NOMO-1 treated with DMSO at 0.1 percent for 48 hours (cell line): ENCODE data around the gene TIGD6.

Experiments
- DNase-seq: peaks from one replicate; lab custom pipeline; 2025; ENCODE audit not compliant: unreplicated experiment; lab: John Stamatoyannopoulos, UW

TIGD6 gene

GRCh38 chr5:150017226-150018005 is 17.0 kb upstream of the TIGD6 start:
- DNase-seq, result no peak

DNA sequence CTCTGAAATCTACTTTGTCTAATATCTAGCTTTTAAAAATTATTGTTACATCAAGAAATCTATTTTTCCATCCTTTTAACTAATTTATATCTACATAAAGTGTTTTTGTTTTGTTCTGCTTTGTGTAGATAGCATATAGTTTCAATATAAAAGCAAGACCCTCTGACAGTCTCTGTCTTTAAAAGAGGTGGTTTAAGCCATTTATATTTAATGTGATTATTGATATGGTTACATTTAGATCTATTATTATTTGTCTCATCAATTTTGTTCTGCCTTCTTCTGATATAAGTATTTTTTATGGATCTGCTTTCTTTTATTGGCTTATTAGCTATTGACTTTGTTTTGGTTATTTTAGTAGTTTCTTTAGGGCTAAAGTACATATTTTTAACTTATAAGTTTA is 16.1 kb upstream of the TIGD6 start:
- DNase-seq, result no peak

GRCh38 chr5:150015415-150015814 is 15.0 kb upstream of the TIGD6 start:
- no peak for DNase-seq

GRCh38 chr5:150014456-150014855 is 14.0 kb upstream of the TIGD6 start:
- no peak for DNase-seq

GRCh38 chr5:150013931-150014330 is 13.5 kb upstream of the TIGD6 start:
- no peak for DNase-seq

- no peak for DNase-seq
These were observed 9.4 kb upstream of the TIGD6 start for GRCh38 chr5:150009671-150010387.

DNA sequence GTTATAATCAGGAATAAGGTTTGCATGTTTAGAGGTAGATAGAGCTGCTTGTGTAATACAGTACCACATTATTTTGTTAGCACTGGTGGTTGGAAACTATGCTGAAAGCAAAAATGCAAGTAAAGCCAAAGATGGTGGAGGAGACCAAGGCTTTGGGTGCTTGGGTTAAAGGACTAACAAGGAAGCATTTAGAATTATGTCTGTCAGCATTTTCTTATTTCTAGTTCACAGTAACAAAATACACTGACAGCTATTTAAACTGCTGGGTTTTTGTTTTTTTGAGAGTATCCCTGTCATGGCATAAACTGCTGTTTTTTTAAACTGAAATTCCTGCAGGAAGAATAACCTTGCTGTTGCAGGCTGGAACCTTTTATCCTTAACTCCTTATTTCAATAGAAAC is 6.6 kb upstream of the TIGD6 start:
- no peak for DNase-seq

DNA sequence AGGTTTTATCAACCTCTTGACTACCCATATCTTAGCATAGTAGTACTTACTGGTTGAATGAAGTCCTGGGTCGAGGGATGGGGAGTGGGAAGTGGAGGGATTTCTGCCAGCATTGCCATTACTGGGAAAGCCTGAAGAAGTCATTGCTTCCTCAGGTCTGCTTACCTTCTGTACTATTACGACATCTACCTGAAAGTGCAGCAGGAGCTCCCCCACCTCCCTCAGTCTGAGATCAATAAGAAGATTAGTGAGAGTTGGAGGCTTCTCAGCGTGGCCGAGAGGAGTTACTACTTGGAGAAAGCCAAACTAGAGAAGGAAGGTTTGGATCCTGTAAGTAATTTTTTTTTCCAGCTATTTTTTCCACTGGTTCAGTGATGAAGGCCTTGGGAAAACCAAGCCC is 5.9 kb upstream of the TIGD6 start:
- DNase-seq, result no peak

DNA sequence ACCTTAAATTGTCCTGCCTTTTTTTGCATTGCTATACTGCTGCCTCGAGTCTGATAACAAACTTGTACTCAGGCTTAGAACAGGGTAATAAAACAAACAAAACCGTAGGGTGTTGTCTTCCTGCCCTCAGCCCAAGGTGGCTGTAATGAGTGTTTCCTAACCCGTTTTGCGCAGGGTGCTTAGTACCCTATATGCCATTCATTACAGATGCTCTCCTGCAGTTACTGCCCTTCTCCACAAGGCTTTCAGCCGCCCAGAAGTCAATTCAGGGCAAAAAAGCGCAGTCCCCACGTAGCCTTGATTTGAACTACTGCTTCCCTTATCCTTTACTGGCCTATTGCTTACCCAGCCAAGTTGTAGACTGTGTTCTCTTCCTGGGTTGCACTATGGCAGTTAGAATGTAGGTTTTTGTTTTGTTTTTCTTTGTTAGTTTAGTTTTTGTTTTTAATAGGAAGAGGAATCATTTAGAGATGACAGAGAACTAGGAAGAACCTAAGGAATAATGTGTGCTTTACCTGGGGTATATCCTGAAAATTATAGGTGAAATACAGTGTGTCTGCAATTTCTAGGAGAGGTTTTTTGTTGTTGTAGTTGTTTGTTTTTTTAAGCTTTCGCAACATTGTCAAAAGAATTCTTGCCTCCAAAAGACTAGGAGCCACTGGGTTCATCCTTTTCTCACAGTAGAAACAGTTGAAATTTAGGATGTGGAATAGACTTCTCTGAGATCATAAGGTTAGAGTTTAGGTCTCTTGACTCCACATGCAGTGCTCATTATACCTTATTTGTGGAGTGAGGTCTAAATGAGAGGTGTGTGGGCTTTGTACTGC is 1.4 kb upstream of the TIGD6 start:
- peak; percentile 94 for DNase-seq

- peak; percentile 21 for DNase-seq
These were observed 671 bp upstream of the TIGD6 start for GRCh38 chr5:150000990-150001659.

DNA sequence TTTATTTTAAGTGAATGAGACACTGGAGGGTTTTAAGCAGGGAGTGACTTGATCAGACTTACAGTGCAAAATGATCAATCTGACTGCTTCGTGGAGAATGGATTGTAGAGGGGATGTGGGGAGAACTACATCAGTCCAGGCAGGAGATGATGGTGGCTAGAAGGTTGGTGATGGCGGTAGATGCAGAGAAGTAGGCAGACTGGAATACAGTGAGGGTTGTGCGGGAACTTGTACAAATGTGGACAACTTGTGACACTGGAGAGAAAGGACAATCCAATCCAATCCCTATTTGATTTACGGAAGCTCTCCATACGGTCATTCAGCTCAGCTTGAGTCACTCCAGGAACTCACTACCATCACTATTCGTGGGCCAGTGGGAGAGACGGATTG is 593 bp downstream of the TIGD6 start:
- no peak for DNase-seq

DNA sequence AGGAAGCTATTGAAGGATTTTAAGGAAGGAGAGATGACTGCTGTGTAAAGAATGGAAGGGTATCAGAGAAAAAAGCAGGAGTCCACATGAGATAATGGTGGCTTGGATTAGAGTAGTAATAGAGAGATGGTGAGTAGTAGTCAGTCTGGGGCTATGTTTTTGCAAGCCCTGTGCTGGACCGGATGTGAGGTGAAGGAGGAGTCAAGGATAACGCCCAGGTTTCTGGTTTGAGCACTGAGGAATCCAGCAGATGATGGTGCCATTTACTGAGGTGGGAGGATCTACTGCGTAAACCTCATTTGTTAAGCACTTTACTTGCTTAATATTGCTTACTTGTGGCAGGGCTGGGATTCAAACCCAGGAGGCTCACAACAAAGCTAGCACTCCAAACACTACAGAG is 1.1 kb downstream of the TIGD6 start:
- DNase-seq, result no peak

DNA sequence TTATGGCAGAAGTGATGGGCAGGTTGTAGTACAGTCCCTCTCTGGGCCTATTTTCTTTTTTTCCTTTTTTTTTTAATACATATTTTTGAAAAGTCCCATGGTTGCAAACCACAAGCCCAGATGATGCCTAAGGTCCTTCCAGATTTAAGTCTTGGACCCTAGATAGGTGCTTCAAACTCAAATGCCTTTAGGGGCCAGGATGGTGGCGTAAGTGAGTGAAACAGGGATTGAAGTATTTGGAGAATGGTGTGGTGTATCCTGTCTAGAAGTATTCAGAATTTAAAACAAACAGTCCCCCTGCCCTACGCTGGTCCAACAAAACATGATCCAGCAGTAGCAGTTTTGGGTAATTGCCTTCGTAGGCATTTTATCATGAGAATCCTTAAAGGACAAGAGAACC is 2.2 kb downstream of the TIGD6 start:
- DNase-seq, result no peak

DNA sequence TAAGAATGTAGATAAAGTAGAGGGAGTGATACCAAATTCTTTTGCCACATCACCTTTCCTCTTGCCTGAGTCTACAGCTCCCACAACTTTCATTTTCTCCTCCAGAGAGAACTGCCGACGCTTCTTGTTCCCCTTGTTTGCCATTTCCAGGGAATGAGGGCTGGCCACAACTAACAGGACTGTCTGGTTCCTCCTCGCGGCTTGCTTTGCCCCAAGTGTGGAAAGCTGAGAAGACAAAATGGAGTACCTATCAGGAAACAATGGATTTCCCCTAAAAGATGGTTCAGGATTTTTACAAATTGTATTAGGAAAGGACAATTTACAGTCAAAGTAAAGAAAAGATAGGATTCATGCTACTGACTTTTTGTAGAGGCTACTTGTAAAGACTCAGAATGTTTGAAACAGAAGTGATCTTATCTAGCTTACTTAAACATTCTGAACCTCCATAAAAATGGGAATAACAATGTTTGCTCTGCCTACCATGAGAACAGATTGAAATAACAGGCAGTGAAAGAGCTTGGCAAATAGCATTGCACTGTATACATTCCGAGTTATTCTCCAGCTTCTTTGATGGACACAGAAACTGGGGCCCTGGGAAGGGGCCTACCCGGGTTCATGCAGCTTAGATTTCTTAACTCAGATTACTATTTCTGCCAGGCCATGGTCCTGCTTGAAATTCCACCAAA is 4.1 kb downstream of the TIGD6 start:
- no peak for DNase-seq

DNA sequence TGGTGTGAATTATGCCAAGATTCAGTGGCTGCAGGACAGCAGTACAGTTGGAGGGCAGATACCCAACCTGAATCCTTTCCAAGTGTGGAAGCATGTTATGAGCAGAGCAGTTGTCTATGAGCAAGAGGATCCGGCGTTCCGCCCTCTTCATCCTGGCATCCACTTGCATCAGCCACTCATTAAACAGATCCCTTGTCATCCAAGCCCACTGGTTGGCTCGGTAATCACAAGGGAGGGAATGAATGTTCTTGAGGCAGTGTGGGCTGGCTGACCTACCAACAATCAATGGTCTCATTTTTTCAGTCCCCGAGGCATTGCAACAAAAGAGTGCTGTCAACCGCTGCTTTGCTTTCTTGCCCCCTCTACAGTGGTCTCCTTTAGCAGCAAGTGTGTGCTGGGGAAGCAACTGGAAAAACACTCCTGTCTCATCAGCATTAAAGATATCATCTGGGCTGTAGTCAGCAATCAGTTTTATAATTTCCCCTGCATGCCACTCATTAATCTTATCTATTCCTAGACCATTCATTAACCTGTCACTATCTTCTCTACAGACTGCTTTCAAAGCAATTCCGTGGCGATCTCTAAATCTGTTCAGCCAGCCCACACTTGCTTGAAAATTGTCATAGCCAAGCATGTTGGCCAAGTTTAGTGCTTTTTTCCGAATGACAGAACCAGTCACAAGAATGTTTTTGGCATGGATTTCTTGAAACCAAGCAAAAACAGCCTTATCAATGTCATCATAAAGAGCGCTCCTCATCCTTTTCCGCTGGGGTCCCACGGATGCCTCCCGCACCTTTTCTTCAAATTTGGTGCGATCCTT is 4.9 kb downstream of the TIGD6 start:
- DNase-seq, result no peak

DNA sequence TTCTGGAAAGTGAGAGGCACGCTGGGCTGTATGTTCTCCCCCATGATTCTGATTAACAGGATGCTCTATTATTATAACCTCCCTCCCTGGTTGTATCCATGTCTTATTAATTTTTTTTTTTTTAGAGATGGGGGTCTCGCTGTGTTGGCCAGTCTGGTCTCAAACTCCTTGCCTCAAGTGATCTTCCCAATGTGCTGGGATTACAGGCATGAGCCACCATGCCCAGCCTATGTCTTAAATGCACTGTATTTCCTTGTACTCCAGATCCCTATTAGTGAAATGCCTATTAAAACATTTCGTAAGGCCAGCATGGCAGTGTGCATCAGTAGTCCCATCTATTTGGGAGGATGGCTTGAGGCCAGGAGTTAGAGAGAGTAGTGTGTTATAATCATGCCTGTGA is 7.0 kb downstream of the TIGD6 start:
- no peak for DNase-seq

GRCh38 chr5:149990518-149991376 is 9.7 kb downstream of the TIGD6 start:
- peak; percentile 57 for DNase-seq

DNA sequence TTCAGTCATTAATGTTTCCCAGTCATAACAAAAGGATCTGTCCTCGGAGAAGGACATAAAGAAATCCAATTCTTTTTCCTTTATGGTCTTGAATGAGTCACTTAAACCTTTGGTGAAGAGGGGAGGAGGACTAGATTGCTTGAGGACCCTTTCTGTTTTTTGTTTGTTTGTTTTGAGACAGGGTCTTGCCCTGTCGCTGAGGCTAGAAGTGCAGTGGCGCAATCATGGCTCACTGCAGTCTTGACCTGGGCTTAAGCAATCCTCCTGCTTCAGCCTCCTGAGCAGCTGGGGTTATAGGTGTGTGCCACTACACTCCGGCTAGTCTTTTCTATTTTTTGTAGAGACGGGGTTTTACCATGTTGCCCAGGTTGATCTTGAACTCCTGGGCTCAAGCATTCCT is 12.3 kb downstream of the TIGD6 start:
- no peak for DNase-seq

DNA sequence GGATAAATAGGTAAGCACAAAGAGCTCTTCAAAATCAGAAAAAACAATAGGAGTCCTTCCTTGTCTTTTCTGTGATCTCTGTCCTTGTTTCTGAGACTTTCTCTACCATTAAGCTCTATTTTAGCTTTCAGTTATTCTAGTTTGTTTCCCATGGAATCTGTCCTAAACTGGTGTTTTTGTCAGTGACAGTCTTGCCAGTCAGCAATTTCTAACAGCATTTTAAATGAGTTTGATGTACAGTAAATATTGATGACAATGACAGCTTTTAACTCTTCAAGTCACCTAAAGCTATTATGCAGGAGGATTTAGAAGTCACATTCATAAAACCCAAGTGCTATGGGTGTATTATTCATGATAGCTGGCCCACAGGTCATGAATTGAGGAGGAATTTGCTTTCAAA is 17.9 kb downstream of the TIGD6 start:
- DNase-seq, result no peak
